HG02973 (cell line): ENCODE data around the gene DFFA.
A peak's percentile ranks its signal among the peaks of the same experiment; 100 is the strongest.
"Not testable (repeated sequence)": the region's sequence is repeated elsewhere in the genome, so short reads cannot be mapped to it uniquely, and the experiment has no call there.

Experiments
- ATAC-seq: cut with Tn5 transposase; IDR thresholded peaks from one replicate; pipeline ENCODE4 v1.9.1; 2021; ENCODE audit warnings: moderate library complexity; ENCODE audit not compliant: unreplicated experiment

The DFFA gene

DNA sequence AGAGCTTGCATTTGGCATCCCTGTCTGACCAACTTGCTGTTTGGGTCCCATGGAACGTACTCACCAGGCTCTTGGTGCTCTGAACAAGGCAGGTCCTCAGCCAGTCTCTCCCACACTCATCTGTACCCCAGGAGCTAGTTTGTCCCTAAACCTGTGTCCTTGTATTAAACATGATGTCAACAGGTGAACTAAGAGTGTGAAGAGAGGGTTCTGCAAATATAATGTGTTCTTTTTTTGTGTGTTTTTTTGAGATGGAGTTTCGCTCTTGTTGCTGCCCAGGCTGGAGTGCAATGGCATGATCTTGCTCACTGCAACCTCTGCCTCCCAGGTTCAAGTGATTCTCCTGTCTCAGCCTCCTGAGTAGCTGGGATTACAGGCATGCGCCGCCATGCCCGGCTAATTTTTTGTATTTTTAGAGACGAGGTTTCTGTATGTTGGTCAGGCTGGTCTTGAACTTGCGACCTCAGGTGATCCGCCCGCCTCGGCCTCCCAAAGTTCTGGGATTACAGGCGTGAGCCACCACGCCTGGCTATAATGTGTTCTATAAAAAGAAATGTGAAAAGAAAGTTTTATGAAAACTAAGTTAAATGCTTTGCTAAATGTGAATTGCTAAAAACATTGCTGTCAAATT is 33.8 kb upstream of the DFFA start:
- ATAC-seq, result not testable (repeated sequence)

DNA sequence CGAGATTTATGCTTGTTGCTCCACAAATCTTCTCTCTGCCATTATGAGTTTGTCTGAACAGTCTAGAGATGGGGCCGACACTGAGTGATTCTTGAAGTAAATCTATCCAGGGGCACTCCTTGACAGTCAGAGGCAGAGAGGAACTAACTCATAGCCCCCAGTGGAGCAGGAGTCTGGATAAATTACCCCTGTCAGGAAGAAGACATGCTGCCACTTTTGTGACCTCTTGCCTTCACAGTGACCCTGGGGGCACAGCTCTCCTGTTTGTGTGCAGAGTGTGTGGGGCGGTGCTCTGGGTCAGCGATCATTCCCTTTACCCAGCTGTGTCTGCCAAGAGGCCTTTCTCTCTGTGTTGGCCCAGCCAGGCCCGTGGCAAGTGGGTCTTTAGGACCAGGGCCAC is 31.9 kb upstream of the DFFA start:
- no peak for ATAC-seq

DNA sequence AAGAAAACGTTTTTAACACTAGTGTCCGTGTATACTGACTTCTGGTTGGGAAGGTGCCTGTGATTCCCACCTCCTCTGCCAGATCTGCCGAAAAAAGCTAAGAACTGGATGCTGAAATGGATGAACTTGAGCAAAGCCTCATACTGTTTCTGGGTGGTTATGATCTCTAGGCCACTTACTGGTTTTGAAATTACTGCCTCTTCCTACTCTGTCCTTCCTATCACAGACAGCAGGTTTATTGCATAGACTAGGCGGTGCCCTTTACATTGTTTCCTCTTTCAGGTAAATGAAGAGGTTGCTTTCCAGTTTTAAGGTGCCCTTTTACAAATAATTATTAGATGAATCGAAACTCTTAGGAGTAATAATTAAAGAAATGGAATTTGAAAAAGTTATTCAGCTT is 29.9 kb upstream of the DFFA start:
- ATAC-seq, result no peak

DNA sequence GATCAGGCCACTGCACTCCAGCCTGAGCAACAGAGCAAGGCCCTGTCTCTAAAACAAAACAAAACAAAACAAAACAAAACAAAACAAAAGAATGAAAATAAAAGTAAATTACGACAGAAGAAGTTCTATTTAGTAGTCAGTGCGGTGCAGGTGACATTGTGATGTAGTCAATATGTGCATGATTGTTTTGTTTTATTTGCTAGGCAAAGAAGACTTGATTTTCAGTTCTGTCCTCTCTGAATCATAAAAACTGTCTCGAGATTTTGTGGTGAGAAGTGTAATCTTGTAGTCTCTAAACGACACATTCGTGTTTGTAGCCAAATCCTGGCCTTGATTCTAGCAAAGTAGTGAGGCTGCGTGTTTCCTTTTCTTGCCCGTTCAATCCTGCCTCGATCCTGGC is 25.9 kb upstream of the DFFA start:
- ATAC-seq, result no peak

DNA sequence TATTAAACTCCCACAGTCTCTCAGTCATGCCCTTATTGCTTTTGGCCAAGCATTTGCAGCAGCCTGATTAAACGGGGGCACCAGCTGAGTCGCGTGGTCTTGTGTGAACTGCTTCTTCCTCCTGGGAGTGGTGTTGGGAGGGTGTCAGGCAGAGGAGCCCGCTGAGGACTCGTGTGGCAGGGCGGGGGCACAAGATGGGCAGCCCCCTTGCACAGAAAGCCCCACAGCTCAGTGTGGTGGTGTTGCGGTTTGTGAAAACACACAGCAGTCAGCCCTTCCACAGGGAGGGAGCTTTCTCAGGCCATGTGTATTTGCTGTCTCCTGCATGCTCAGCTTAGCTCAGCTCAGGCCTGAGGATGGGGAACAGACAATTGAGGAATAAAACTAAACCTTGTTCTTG is 24.8 kb upstream of the DFFA start:
- ATAC-seq, result no peak

DNA sequence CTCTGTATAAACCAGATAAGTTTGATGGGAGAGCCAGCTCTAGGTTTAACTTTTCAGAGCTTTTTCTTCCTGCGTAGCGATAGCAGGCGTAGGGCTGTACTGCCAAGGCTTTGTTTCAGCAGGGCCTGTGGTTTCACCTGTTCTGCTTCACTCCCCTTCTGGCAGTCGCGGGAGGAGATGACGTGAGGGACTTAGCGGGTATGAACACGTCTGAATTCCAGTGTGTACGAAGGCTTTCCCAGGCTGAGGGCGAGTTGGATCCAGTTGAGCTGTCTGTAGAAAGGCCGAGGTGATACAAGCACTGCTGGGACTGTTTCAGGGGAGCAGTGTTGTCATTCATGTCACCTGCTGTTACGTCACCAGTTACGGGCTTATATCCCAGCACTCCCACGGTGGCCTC is 23.6 kb upstream of the DFFA start:
- no peak for ATAC-seq

DNA sequence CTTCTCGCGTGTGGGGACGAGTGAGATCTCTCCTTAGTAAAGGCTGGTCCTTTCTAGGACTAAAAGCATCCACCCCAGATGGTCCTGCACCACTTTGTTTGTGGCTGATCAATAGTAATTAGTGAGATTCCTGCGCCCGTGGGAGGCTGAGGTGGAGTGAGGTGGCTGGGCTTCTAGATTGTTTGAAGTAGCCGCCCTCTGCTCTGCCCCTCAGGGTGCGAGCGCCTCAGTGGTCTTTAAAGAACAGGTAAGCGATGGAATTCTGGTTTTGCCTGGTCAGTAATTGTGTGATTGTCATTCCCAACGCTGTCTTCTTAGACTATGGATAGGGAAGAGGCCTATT is 23.1 kb upstream of the DFFA start:
- no peak for ATAC-seq

DNA sequence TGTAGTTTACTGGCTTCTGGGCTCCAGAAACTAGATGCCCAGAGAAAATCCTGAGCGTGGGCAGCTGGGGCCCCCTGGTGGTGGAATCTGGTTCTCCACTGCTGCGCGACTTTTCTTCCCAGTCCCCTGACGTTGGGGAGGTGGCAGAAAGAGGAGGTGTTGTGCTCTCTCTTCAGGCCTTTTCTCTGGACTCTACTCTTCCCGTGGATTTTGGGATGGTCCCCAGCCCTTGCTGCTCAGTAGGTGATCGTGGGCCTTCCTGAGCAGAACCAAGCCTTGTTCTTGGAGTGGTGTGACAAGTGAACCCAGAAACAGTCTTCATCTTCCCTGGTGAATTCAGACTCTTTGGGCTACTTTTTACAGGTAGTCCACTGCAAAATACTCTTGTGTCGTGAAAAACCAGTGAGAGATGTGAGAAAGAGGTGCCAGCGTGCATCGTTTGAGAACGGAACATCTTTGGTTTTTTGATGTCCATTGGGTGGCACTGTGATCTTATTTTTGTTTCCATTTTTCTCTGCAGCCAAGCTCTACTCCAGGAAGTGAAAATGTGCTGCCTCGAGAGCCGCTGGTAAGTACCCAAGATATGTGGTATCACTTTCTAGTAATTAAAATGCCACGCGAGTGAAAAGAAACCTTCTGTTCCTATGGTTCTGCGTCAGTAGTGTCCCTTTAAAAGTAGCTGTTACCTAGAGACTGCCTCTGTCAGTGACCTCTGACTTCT is 22.6 kb upstream of the DFFA start:
- peak; percentile 65 for ATAC-seq

DNA sequence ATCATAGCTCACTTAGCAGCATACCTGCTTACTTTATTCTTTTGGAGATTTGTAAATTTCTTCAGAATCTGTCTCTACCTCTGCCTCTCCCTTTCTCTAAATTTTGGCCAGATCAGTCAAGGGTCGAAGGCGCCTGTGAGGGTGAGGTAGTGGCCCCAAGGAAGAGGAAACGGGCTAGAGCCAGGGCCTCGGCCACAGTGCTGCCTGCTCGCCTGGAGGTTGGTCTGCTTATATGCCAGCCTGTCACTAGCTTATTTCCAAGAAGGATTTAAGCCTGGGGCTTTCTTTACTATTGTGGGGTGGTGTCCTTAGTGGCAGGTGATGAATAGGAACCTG is 22.1 kb upstream of the DFFA start:
- no peak for ATAC-seq

DNA sequence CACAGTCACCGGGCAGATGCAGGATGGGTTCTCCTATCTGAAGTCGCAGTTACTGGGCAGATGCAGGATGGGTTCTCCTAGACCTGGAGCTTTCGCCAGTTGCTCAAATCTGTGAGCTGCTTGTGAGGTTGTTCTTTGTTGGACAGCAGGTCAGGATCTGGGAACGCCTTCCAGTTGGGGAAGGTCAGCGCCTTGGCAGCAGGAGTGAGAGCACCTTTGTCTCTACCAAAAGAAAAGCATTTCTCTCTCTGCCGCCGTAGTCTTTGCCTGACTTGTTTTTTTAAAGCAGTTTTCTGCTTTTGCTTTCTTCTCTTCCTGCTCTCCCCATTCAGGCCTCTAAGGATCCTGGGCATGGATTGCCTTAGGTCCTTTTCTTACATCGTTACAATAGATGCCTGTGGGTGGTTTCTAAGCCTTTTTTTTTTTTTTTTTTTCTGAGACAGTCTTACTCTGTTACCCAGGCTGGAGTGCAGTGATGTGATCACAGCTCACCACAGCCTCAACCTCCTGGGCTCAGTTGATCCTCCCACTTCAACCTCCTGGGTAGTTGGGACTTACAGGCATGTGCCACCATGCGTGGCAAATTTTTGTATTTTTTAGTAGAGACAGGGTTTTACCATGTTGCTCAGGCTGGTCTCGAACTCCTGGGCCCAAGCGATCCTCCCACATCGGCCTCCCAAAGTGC is 18.1 kb upstream of the DFFA start:
- no peak for ATAC-seq

DNA sequence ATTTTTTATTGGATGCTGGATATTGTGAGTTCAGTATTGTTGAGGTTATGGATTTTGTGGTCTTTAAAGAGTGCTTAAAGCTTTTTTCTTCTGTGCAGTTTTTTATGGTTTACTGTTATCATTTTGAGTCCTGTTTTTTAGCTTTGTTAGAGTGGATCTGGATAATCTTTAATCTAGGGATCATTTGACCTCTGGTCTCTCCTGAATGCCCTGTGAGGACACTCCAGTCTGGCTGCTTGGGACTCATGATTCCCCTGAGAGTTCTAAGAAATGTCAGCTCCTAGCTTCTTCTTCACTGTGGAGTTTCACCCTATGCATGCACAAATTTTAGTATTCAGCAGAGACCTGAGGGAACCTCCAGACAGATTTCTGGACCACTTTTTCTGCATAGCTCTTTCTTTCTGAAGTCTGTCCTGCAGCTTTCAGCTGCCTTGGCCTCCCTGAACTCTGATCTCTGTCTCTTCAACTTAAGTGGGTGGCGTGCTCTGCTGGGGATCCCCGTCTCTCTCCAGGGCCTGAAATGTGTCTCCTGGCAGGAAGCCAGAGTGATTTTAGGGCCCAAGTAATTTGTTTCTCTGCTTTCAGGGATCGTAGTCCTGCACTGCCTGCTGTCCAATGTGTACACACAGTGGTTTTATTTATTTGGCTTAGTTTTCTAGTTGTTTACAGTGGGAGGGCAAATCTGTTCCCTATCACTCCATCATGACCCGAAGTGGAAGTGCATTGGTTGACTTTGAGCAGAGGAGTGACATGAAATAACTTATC is 17.1 kb upstream of the DFFA start:
- no peak for ATAC-seq

DNA sequence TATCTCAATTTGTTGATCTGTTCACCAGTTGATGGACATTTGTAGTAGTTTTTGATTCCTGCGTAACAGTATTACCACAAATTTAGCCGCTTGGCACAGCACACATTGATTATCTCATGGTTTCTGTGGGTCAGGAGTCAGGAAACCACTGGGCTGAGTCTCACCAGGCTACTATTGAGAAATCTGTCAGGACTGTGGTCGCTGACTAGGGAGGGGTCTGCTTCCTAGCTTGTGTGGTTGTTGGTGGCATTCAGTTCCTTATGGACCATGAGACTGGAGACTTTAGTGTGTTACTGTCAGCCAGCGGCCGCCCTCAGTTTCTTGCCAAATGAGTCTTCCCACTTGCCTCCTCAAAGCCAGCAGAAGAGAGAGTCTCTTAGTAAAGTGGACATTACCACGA is 12.2 kb upstream of the DFFA start:
- no peak for ATAC-seq

DNA sequence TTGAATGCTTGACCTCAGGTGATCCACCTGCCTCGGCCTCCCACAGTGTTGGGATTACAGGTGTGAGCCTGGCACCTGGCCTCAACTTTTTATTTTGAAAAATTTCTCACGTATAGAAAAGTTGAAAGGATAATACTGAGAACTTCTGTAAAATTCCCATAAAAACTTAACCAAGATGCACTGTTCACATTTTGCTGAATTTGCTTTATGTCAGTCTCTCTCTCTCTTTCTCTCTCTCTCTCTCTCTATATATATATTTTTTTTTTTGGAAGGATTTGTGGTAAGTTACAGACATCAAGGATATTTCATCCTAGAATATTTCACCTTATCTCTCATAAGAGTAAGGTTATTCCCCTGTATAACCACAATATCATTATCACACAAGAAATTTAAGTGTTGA is 8.3 kb upstream of the DFFA start:
- no peak for ATAC-seq

DNA sequence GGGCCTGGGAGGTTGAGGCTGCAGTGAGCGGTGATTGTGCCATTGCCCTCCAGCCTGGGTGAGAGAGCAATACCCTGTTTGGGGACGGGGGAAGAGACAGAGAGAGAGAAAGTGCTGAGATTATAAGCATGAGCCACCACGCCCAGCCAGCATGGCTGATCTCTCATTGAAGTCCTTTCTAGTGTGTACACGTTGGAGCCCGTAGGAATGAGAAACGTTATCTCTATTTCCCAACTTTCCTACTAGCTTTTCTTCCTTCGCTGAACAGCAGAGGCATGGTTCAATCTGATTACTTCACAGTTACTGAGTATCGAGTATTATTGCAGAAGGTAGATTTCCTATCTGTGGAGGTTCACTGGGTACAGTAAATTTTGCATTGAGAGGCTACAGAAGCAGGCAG is 7.0 kb upstream of the DFFA start:
- ATAC-seq, result no peak

DNA sequence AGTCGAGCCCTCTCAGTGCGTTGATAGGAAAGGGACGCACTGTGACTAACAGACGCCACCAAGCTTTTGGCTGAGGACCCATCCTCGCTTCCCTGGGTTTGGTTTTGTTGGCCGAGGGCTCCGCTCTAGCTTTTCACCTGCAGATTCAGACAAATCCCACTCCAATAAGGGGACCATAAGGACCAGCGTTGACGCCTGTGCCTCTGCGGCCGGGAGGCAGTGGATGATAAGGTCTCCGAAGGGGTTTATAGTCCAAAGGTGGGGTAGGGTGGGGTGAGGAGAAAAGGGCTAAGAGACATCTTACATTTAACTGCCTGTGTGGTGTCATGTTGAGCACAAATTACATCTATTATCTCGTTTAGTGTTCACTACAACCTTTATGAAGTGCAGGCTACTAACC is 3.2 kb upstream of the DFFA start:
- no peak for ATAC-seq

DNA sequence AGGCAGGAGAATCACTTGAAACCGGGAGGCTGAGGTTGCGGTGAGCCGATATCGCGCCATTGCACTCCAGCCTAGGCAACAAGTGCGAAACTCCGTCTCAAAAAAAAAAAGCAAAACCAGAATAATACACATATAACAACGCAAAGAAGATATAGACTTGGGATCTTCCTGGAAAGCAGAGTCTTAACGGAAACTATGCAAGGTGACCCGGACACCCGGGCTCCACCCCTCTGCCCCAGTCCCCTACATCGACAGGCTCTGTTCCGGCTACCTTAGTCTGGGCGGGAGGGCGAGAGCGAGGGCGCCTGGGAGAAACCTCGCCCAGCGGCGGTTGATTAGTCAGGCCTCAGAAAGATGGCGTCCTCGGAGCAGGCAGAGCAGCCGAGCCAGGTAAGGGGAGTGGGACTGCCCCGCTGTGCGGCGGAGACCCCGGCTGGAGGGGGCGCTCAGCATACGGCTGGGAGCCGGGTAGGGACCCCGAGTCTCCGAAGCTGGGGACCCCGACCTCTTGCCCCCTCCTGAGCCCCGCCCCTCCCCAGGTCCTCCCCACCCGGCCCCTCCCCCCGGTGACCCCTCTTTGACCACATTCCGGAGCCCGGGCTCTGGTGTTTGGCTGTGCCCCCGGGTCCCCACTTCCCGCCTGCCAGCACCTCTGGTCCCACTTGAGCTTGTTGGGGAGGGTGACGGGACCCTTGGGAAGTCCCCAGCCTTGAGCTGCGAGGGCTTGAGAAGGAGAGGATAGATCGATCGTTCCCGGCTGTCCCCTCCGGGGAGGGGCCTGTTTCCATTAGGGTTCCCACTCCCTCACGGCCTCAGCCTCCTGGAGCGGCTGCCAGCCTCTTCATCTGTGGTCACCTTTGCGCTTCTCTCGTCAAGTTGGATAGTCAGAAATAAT is 2.5 kb upstream of the DFFA start, which contains the start of gene PEX14:
Gene PEX14, plus strand, starts transcription at position 338 of the 895 bp plus-strand sequence. Its CDS starts 17 bp downstream, at position 355.
- peak; percentile 71 for ATAC-seq

DNA sequence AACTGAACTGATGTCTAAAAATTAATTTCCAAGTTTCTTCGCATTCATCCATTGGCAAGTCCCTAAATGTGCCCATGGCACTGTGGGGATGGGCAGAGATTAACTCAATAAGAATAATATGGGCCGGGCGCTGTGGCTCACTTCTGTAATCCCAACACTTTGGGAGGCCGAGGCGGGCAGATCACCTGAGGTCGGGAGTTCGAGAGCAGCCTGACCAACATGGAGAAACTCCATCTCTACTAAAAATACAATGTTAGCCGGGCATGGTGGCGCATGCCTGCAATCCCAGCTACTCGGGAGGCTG is 1.9 kb upstream of the DFFA start:
- ATAC-seq, result not testable (repeated sequence)

DNA sequence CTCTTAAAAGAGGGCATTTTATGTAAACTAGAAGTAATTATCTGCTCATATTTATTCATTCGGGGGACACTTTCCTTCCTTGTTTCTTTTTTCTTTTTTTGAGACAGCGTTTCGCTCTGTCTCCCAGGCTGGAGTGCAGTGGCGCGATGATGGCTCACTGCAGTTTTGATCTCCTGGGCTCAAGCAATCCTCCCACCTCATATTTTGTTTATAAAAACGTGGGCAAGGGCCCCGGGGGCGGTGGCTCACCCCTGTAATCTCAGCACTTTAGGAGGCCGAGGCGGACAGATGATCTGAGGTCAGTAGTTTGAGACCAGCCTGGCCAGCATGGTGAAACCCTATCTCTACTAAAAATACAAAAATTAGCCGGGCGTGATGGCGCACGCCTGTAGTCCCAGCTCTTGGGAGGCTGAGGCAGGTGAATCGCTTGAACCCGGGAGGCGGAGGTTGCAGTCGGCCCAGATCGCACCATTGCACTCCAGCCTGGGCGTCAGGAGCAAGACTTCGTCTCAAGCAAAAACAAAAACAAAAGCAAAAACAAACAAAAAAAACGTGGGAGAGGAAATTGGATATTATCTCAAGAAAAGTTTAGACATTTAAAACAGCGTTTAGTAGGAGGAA is 926 bp upstream of the DFFA start:
- ATAC-seq, result no peak

DNA sequence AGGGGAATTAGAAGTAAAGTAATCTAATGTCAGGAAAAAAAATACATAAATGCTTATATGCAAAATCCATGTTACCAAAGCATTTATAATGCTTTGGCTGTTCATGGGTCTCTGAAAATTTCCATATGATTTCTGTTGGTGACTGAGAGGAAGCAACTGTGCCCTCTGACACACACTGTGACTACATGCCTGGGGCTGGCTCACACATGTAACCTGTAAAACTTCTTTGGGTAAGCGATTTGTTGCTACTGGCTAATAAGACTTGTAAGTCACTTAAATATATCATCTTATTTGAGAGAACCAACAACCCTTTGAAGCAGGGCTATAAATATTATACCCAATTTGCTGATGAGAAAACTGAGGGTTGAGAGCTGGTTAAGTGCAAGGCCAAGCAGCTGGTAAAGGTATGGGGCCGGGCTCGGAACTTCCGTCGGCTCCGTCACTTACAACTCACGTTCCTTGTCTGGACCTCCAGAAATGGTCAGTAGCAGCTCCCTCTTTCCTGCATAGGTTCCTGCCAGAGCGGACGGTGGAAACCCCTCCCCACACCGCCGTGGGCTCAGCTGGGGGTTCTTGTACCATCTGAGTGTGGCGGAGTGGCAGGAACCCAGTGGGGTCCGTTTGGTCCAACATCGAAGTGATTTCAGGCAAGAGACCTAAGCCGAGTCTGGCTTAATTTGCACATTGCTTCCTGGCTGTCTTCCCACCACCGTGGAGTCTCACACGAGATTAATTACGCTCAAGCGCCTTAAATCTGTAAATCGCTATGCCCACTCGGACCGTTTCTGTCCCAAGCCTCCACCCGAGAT is 714 bp downstream of the DFFA start:
- ATAC-seq, result peak; percentile 2

DNA sequence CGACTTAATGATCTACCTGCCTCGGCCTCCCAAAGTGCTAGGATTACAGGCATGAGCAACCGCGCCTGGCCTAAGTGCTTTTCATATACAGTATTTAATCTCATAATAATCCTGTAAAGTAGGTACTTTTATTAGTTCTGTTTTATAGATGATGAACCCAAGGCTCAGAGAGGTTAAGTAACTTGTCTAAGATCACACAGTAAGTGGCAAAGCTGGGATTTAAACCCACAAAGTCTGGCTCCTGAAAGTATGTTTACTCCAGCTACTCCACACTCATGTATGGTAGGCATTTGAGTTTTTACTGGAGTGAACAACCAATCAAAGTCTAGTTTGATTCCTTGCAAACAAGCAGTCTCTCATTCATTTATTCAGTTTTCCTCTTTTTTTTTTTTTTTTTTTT is 2.3 kb downstream of the DFFA start:
- no peak for ATAC-seq
